ENCODE results near the gene CCP110.

Gene CCP110

DNA sequence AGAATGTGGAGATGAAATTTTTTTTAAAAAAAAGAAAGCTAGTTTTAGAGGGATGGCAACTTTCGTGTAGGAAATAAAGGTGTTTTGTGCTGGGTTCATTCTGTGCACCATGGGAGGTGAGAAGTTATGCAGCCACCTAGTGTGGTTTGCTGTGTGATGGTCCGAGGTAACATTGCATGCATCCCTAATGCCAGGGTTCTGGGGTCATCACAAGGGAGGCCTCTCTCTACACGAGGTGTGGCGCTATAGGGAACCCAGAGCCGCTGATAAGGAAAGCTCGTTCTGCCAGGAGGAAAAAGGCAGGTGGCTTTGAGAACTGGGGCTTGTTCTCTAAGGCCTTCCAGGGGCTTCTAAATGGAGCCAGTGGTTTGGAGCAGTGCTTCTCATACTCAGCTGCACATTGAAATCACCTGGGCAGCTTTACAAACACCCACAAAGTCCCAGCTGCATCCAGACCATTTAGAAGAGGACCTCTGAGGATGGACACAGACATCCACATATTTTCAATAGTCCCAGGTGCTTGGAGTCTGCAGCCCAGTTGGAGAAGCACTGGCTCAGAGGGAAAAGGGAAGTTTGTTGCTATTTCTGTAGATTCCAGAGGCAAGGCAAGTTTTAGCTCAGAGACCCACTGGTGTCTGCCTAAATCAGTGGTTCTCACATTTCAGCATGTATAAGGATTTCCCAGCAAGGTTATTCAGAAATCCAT lies 75.2 kb downstream of the CCP110 start:
- DNase-seq (ENCODE audit: low read depth, low spot score) = no peak

DNA sequence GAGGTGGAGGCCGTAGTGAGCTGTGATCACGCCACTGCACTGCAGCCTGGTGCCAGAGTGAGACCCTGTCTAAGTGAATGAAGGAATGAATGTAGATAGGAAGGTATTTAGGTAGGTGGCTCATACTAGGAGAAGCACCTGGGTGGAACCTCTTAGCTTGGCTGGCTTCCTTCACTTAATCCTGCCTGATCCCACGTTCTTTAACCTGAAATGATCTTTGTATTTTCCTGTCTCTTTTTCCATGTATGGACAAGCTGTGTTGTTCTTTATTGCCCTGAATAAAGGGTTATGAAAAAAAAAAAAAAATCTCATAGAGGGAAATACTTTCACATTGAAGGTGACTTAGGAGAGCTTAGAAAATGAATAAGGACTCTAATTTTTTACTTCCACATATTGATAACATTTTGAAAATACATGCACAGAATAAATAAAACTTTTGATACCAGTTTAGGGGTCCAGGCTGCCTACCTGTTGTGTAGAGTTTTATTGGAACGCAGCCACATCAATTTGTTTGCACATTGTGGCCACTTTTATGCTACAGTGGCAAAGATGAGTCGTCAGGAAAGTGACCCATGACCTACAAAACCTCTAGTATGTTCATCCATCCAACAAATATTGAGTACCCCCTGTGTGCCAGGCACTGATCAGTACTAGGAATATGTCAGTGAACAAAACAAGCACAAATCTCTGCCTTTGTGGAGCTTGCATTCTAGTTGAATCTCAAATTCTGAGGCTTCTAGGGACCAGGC lies 76.4 kb downstream of the CCP110 start:
- DNase-seq (ENCODE audit: low read depth, low spot score) = no peak

DNA sequence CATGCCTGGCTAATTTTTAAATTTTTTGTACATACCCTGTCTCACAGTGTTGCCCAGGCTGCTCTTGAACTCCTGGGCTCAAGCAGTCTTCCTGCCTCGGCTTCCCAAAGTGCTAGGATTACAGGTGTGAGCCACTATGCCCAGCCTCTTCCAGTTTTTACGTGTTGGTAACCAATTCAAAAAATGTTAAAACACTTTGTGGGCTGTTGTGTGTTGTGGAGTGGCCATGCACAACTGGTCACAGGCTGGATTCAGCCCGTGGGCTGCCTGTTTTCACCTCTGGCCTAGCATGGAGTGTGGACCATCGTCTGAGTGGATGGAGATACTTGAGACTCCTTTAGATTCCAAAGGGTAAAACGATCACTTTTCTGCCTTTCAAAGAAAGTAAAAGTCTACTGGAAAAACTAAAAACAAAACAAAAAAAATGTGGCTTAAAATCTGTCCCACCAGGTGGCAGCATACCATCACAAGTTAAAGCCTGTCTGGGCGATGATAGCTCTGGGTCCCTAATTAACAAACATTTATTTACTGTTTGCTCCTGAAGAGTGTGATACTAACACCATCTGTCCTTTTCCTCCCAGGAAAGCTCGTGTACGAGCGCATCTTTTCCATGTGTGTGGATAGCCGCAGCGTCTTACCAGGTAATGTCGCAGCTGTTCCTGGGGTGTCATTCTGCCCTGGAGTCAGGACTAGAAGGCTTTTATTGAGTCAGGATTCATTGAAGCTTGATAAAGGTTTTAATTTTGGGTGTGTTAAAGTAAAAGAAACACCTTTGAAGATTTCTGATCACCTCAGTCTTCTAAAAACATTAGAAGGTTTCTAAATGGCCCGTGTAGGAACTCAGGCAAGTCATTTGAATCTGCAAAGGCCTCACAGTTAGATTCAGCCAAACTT lies 77.6 kb downstream of the CCP110 start:
- DNase-seq (ENCODE audit: low read depth, low spot score) = peak; percentile 38

Data from ELF-1 (cell line).